Measurements from ENCODE around the gene GAREM1. TPM values are rescaled to one million over a fixed set of nuclear protein-coding genes. Genes with fewer than 3 reads are reported as not detected.

GAREM1 gene
- total RNA-seq, 1 experiment from 2014 or later = 4.7 TPM

- in situ Hi-C loops (cut with HindIII; ENCODE audit: low pct_unique_long_range_greater_than_20kb, low sequenced_read_pairs) = no loop called here
- ATAC-seq = no peak
- CTCF ChIA-PET = no interaction called here
- H3K4me1 ChIP-seq (ENCODE audit: control insufficient read depth, insufficient read depth, low read length) = no peaks in the 10 kb centered on the region
- no peak overlapping the region for H3K4me3 ChIP-seq (ENCODE audit: low read depth in 2 of 2, low read length in 2 of 2)
- H3K27me3 ChIP-seq (ENCODE audit: control insufficient read depth, insufficient read depth, low read length) = peaks cover 3% of the 10 kb centered on the region
- no TSS peak for BruUV-seq (replicated peaks)
- H3K36me3 ChIP-seq (ENCODE audit: control insufficient read depth, insufficient read depth, low read length) = no peaks in the 10 kb centered on the region
- no peak for DNase-seq (ENCODE audit: low read depth, low spot score)
- H3K9me3 ChIP-seq (ENCODE audit: control insufficient read depth, insufficient read depth, low read depth, low read length) = no peaks in the 10 kb centered on the region
- POLR2A ChIA-PET = no interaction called here
- intact Hi-C loops (cut with micrococcal nuclease; ENCODE audit: unreplicated experiment) = no loop called here
- TF ChIP-seq, protein P1, sequence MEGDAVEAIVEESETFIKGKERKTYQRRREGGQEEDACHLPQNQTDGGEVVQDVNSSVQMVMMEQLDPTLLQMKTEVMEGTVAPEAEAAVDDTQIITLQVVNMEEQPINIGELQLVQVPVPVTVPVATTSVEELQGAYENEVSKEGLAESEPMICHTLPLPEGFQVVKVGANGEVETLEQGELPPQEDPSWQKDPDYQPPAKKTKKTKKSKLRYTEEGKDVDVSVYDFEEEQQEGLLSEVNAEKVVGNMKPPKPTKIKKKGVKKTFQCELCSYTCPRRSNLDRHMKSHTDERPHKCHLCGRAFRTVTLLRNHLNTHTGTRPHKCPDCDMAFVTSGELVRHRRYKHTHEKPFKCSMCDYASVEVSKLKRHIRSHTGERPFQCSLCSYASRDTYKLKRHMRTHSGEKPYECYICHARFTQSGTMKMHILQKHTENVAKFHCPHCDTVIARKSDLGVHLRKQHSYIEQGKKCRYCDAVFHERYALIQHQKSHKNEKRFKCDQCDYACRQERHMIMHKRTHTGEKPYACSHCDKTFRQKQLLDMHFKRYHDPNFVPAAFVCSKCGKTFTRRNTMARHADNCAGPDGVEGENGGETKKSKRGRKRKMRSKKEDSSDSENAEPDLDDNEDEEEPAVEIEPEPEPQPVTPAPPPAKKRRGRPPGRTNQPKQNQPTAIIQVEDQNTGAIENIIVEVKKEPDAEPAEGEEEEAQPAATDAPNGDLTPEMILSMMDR (IDR thresholded peaks at IDR 0.05) = no peak
- TF ChIP-seq POLR2AphosphoS5 (IDR thresholded peaks at IDR 0.05; ENCODE audit: low read depth, low read length) (no peak), REST (IDR thresholded peaks at IDR 0.05; ENCODE audit: insufficient read depth in 1 of 2, low read depth in 2 of 2, low read length in 1 of 2) (no peak), TCF7L2 (IDR thresholded peaks at IDR 0.05; ENCODE audit: low read depth, low read length) (no peak), SIN3A (IDR thresholded peaks at IDR 0.05; ENCODE audit: borderline replicate concordance, insufficient read depth, low read depth, low read length) (no peak)
- no peak overlapping the region for H3K27ac ChIP-seq (ENCODE audit: low read length)
Measured at GRCh38 chr18:32482117-32482516, 11.4 kb upstream of the GAREM1 start.

DNA sequence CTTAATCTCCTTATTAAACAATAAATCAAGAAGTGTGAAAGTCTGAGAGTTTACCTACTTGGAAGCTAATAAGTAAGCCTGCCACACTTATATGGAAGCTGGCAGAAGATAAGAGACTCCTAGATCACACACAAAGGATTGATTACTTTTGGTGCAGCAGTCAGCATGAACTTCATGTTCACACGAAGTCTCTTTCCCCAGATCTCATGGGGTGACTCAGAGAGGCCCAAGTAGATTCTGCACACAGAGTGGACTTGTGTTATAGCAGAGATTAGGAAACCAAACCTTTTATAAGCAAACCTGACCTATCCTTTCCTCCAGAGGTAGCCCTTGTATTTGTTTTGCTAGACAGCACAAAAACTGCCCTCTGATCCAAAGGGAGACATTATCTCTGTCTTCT is 9.9 kb upstream of the GAREM1 start:
- ChIA-PET CTCF (no interaction called here), POLR2A (no interaction called here)
- in situ Hi-C loops (cut with HindIII; ENCODE audit: low pct_unique_long_range_greater_than_20kb, low sequenced_read_pairs) (no loop called here), intact Hi-C loops (cut with micrococcal nuclease; ENCODE audit: unreplicated experiment) (no loop called here)
- DNase-seq (ENCODE audit: low read depth, low spot score) (no peak), ATAC-seq (no peak)
- TF ChIP-seq, protein P1 (IDR thresholded peaks at IDR 0.05) = no peak
- TF ChIP-seq POLR2AphosphoS5 (IDR thresholded peaks at IDR 0.05; ENCODE audit: low read depth, low read length) (no peak), TCF7L2 (IDR thresholded peaks at IDR 0.05; ENCODE audit: low read depth, low read length) (no peak)
- BruUV-seq (replicated peaks) = no TSS peak
- Histone ChIP-seq H3K27me3 (ENCODE audit: control insufficient read depth, insufficient read depth, low read length) (peaks cover 3% of the 10 kb centered on the region), H3K36me3 (ENCODE audit: control insufficient read depth, insufficient read depth, low read length) (no peaks in the 10 kb centered on the region), H3K4me1 (ENCODE audit: control insufficient read depth, insufficient read depth, low read length) (no peaks in the 10 kb centered on the region), H3K4me3 (ENCODE audit: low read depth in 2 of 2, low read length in 2 of 2) (no peak overlapping the region), H3K27ac (ENCODE audit: low read length) (no peak overlapping the region), H3K9me3 (ENCODE audit: control insufficient read depth, insufficient read depth, low read depth, low read length) (no peaks in the 10 kb centered on the region)

Measured in Panc1 (cell line).